NCI-H748 treated with DMSO at 0.1 percent for 48 hours (cell line): ENCODE data around the gene KLK3.
A peak's percentile ranks its signal among the peaks of the same experiment; 100 is the strongest.

Source experiments
- DNase-seq: peaks from one replicate; lab custom pipeline; 2025; lab: John Stamatoyannopoulos, UW

The KLK3 gene

DNA sequence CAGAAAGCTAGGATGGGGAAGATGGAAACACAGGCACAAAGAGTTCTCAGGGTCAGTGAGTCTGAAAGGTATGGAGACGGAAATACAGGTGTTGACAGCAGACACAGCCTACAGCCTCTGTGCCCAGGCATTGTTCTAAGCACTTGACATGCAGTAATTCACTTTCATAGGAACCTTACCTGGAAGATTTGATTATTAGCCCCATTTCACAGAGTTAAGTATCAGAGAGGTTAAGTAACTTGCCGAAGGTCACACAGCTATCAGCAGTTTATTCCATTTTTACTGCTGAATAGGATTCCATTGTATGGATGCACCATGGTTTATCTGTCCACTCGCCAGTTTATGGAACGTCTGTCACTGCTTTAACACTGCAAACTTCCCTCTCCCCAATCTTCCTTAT is 43.3 kb downstream of the KLK3 start:
- DNase-seq, result no peak

DNA sequence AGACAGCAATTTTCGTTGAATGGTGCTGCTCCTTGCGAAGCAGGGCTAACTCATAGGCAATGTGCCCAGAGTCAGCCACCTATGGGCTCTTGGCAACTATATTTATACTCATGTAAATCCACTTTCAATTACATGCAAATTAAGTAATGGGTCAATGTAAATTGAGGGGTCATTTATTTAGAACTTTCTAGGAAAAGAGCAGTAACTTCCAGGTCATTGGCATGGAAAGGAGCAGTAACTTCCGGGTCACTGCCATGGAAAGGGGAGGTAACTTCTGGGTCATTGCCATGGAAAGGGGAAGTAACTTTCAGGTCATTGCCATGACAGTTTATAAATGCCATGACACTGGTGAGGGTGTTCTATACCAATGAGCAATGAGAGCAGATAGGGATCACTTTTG is 44.9 kb downstream of the KLK3 start:
- no peak for DNase-seq

DNA sequence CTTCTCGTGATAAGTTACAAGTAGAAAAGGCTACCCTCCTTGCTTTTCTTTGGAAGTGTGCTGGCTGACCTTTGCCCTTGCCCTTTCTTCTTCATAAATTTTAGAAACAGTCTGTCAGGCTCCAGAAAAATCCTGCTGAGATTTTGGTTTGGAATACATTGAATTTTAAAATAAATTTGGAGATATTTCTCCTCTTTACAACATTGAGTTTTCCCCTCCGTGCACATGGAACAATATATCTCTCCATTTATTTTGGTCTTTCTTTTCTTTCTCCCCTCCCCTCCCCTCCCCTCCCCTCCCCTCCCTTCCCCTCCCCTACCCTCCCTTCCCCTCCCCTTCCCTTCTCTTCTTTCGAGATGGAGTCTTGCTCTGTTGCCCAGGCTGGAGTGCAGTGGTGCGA is 47.9 kb downstream of the KLK3 start:
- no peak for DNase-seq

DNA sequence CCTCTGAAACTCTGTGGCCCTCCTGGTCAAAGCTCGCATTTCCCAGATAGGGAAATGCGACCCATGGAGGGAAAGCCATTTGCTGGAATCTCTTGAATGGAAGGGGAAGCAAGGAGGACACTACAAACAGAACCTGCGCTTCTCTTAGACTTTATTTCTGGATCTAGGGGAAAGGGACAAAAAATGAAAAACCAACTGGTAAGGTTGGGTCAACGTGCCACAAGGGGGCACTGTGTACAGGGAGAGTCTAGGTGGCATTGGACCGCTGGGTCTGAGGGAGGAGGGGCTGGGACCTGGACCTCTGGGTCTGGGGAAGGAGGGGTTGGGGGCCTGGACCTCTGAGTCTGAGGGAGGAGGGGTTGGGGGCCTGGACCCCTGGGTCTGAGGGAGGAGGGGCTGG is 51.5 kb downstream of the KLK3 start:
- DNase-seq, result no peak

DNA sequence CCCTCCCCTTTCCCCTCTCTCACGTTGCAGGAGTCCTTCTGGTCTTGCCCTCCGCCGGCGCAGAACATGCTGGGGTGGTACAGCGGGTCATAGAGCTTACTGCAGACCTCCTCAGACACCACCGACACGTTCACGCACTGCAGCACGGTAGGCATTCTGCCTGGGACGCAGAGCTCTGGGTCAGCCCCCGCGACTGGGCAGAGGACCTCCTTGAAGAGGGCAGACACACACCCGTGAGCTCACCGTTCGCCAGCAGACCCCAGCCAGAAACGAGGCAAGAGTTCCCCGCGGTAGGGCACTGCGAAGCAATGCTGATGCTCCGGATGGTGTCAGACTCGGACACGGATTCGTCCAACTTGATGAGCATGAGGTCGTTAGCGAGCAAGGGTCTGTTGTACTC is 53.6 kb downstream of the KLK3 start:
- no peak for DNase-seq

DNA sequence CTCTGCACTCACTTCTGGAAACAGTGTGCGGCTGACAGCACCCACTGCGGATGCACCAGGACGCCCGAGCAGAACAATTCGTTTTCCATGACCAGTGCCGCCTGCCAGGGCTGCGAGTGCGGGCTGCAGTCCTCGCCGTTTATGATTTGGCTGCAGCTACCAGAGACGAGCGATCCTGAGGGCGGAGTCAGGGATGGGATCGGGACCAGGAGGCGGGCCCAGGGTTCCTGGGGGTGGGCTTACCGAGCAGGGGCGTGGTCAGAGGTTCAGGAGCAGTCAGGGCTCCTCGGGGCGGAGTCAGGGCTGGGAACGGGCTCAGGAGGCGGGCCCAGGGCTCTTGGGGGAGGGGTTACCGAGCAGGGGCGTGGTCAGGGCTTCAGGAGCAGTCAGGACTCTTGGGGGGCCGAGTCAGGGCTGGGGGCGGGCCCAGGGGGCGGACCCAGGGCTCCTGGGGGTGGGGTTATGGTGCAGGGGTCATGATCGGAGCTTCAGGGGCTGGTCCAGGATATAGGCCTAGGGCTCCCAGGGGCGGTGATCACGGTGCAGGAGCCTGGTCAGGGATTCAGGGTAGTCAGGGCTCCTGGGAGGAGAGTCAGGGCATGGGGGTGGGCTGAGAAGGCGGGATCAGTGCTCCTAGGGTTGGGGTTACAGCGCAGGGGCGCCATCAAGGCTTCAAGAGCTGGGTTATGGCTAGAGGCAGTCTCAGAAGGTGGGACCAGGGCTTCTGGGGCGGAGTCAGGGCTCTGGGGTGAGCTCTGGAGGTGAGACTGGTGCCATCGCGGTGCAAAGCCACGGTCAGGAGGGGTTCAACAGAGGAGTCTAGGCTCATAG is 54.7 kb downstream of the KLK3 start:
- peak; percentile 13 for DNase-seq
